ENCODE results near the gene TAS2R38. TPM values are rescaled to one million over a fixed set of nuclear protein-coding genes. Genes with fewer than 3 reads are reported as not detected.
"Not testable (repeated sequence)": the region's sequence is repeated elsewhere in the genome, so short reads cannot be mapped to it uniquely, and the experiment has no call there.

Gene TAS2R38
- total RNA-seq, 1 donor, result not detected

DNA sequence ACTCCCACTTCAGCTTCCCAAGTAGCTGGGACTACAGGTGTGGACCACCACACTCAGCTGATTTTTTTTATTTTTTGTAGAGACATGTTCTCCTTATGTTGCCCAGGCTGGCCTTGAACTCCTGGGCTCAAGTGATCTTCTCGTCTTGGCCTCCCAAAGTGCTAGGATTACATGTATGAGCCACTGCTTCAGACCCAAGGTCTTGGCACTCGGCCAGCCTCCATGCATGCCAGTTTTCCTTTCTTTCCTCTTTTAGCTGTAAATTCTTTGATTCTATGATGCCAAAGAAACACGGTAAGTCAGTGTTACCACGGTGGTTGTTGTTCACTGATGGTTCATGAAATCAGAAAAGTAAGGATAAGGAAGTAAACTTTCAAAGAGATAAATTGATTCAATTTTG, 19.1 kb upstream of the TAS2R38 start:
- no peak for DNase-seq (ENCODE audit: insufficient read length, low spot score, missing footprints)
- H2AFZ ChIP-seq (ENCODE audit: low read length), result no peak overlapping the region
- TF ChIP-seq, protein P1, sequence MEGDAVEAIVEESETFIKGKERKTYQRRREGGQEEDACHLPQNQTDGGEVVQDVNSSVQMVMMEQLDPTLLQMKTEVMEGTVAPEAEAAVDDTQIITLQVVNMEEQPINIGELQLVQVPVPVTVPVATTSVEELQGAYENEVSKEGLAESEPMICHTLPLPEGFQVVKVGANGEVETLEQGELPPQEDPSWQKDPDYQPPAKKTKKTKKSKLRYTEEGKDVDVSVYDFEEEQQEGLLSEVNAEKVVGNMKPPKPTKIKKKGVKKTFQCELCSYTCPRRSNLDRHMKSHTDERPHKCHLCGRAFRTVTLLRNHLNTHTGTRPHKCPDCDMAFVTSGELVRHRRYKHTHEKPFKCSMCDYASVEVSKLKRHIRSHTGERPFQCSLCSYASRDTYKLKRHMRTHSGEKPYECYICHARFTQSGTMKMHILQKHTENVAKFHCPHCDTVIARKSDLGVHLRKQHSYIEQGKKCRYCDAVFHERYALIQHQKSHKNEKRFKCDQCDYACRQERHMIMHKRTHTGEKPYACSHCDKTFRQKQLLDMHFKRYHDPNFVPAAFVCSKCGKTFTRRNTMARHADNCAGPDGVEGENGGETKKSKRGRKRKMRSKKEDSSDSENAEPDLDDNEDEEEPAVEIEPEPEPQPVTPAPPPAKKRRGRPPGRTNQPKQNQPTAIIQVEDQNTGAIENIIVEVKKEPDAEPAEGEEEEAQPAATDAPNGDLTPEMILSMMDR (IDR thresholded peaks at IDR 0.05; ENCODE audit: extremely low read depth, low read depth, low read length), result no peak
- no peaks in the 10 kb centered on the region for H3K4me1 ChIP-seq (ENCODE audit: insufficient read depth, low read length)
- H3K36me3 ChIP-seq (ENCODE audit: insufficient read depth, low read length), result no peaks in the 10 kb centered on the region
- no peaks in the 10 kb centered on the region for H4K20me1 ChIP-seq (ENCODE audit: insufficient read depth, low read length)
- no peaks in the 10 kb centered on the region for H3K9me3 ChIP-seq (ENCODE audit: low read depth, low read length)
- no peaks in the 10 kb centered on the region for H3K79me2 ChIP-seq (ENCODE audit: insufficient read depth, low read length)
- no peak overlapping the region for H3K27ac ChIP-seq (ENCODE audit: low read depth, low read length)
- H3K27me3 ChIP-seq (ENCODE audit: insufficient read depth, low read length), result no peaks in the 10 kb centered on the region
- H3K4me2 ChIP-seq (ENCODE audit: insufficient read depth, low read length), result no peak overlapping the region
- H3K4me3 ChIP-seq (ENCODE audit: insufficient read depth, low read length), result no peak overlapping the region

DNA sequence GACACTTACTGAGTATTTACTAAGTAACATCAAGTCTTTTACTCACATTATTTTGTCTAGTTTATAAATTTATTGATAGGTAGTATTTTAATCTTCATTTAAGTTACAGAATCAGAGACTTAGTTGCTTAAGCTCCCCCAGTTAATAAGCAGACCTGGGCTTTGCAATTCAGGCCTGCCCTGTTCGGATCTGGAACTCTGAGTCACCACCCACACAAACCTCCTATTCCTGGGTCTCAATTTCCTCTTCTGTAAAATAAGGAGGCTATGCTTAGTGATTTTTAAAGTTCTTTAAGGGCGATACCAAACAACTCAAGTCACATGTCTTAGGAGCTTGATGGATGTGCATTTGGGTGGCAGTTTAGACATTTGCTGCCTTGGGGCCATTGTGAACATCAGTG, 18.6 kb upstream of the TAS2R38 start:
- Histone ChIP-seq H3K27ac (ENCODE audit: low read depth, low read length) (no peak overlapping the region), H4K20me1 (ENCODE audit: insufficient read depth, low read length) (no peaks in the 10 kb centered on the region), H2AFZ (ENCODE audit: low read length) (no peak overlapping the region), H3K36me3 (ENCODE audit: insufficient read depth, low read length) (no peaks in the 10 kb centered on the region), H3K9me3 (ENCODE audit: low read depth, low read length) (no peaks in the 10 kb centered on the region), H3K79me2 (ENCODE audit: insufficient read depth, low read length) (no peaks in the 10 kb centered on the region), H3K4me2 (ENCODE audit: insufficient read depth, low read length) (no peak overlapping the region), H3K4me1 (ENCODE audit: insufficient read depth, low read length) (no peaks in the 10 kb centered on the region), H3K4me3 (ENCODE audit: insufficient read depth, low read length) (no peak overlapping the region), H3K27me3 (ENCODE audit: insufficient read depth, low read length) (no peaks in the 10 kb centered on the region)
- DNase-seq (ENCODE audit: insufficient read length, low spot score, missing footprints), result no peak
- TF ChIP-seq, protein P1 (IDR thresholded peaks at IDR 0.05; ENCODE audit: extremely low read depth, low read depth, low read length), result no peak

DNA sequence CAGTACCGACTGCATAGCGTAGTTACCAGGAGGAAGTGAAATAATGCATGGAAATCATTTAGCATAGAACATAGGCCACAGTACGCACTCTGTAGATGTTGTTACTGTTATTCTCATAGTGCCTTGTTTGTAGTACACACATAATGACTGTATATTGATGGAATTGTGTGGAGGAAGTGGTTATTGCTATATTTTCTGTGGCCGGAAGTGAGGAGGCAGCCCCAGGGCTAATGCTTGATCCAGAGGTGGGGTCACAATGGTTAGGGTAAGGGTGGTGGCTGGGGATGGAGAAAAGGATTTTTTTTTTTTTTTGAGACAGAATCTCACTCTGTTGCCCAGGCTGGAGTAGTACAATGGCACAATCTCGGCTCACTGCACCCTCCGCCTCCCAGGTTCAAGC, 17.6 kb upstream of the TAS2R38 start:
- Histone ChIP-seq H4K20me1 (ENCODE audit: insufficient read depth, low read length) (no peaks in the 10 kb centered on the region), H3K36me3 (ENCODE audit: insufficient read depth, low read length) (no peaks in the 10 kb centered on the region), H3K79me2 (ENCODE audit: insufficient read depth, low read length) (no peaks in the 10 kb centered on the region), H3K27me3 (ENCODE audit: insufficient read depth, low read length) (no peaks in the 10 kb centered on the region), H3K4me3 (ENCODE audit: insufficient read depth, low read length) (no peak overlapping the region), H3K4me2 (ENCODE audit: insufficient read depth, low read length) (no peak overlapping the region), H3K27ac (ENCODE audit: low read depth, low read length) (no peak overlapping the region), H3K4me1 (ENCODE audit: insufficient read depth, low read length) (no peaks in the 10 kb centered on the region), H3K9me3 (ENCODE audit: low read depth, low read length) (no peaks in the 10 kb centered on the region), H2AFZ (ENCODE audit: low read length) (no peak overlapping the region)
- no peak for DNase-seq (ENCODE audit: insufficient read length, low spot score, missing footprints)
- TF ChIP-seq, protein P1 (IDR thresholded peaks at IDR 0.05; ENCODE audit: extremely low read depth, low read depth, low read length), result no peak

DNA sequence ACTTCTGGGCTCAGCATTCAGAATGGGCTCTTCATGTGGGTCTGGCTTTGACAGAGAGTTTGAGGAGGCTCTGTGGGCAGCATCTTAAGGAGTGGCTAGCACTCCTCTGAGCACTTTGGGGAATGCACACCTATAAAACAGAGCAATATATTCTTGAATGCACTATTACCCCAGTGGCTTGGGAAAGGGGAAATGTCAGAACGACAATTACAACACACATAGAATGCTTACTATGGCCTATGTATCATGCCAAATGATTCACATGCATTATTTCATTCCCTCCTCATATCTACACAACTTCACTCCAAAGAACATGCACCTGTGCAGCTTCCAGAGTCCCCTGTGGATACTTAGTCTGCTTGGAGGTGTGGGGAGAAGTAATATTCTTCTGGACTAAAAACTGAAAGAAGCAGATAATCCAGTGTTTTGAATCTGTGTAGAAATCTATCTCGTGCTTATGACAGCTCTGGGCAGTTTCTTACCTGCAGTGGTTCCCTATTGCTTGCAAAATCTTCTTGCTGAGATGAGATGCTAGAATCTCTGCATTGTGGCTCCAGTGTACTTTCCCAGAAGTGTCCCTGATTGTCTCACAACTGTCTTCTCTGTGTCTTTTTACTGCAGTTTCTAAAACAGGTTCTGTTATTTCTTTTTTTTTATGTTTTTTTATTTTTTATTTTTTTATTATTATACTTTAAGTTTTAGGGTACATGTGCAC, 16.6 kb upstream of the TAS2R38 start:
- H4K20me1 ChIP-seq (ENCODE audit: insufficient read depth, low read length), result no peaks in the 10 kb centered on the region
- H3K9me3 ChIP-seq (ENCODE audit: low read depth, low read length), result no peaks in the 10 kb centered on the region
- H3K27ac ChIP-seq (ENCODE audit: low read depth, low read length), result no peak overlapping the region
- no peak overlapping the region for H2AFZ ChIP-seq (ENCODE audit: low read length)
- no peak for DNase-seq (ENCODE audit: insufficient read length, low spot score, missing footprints)
- no peak overlapping the region for H3K4me3 ChIP-seq (ENCODE audit: insufficient read depth, low read length)
- H3K4me1 ChIP-seq (ENCODE audit: insufficient read depth, low read length), result no peaks in the 10 kb centered on the region
- TF ChIP-seq, protein P1 (IDR thresholded peaks at IDR 0.05; ENCODE audit: extremely low read depth, low read depth, low read length), result no peak
- no peaks in the 10 kb centered on the region for H3K36me3 ChIP-seq (ENCODE audit: insufficient read depth, low read length)
- no peaks in the 10 kb centered on the region for H3K27me3 ChIP-seq (ENCODE audit: insufficient read depth, low read length)
- H3K4me2 ChIP-seq (ENCODE audit: insufficient read depth, low read length), result no peak overlapping the region
- H3K79me2 ChIP-seq (ENCODE audit: insufficient read depth, low read length), result no peaks in the 10 kb centered on the region

DNA sequence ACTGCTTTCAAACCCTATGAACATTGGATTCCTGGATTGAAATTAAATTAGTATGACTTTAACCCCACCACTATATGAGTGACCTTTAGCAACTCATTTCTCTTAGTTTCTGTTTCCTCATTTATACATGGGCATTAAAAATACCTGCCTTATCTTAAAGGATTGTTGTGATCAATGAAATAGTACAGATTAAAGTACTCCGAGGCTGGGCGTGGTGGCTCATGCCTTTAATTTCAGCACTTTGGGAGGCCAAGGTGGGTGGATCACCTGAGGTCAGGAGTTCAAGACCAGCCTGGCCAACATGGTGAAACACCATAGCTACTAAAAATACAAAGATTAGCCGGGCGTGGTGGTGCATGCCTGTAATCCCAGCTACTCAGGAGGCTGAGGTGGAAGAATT, 14.2 kb upstream of the TAS2R38 start:
- H3K4me3 ChIP-seq (ENCODE audit: insufficient read depth, low read length); H4K20me1 ChIP-seq (ENCODE audit: insufficient read depth, low read length); H3K36me3 ChIP-seq (ENCODE audit: insufficient read depth, low read length); H3K4me1 ChIP-seq (ENCODE audit: insufficient read depth, low read length); H3K4me2 ChIP-seq (ENCODE audit: insufficient read depth, low read length); H3K9me3 ChIP-seq (ENCODE audit: low read depth, low read length); H3K79me2 ChIP-seq (ENCODE audit: insufficient read depth, low read length); H2AFZ ChIP-seq (ENCODE audit: low read length); H3K27ac ChIP-seq (ENCODE audit: low read depth, low read length); DNase-seq (ENCODE audit: insufficient read length, low spot score, missing footprints); H3K27me3 ChIP-seq (ENCODE audit: insufficient read depth, low read length): not testable (repeated sequence)

Measured in osteoblast (primary cell).